GM12878 (cell line): ENCODE measurements around the gene GAS2L3. TPM values are rescaled to one million over a fixed set of nuclear protein-coding genes. Genes with fewer than 3 reads are reported as not detected.

Source experiments
- CBX5 ChIP-seq: sonication (generic); IDR thresholded peaks from 2 replicates; pipeline ENCODE4 v1.6.1; 2016; ENCODE audit warnings: low read depth, moderate library complexity, mild to moderate bottlenecking, inconsistent platforms
- CEBPB ChIP-seq, 2 experiments: fragments of 150-350 bp in 1 of 2; IDR thresholded peaks; 2 replicates each; pipeline ENCODE4 v1.6.1; 2012 to 2014; ENCODE audit warnings: low read depth in 2 of 2, low read length in 2 of 2, borderline replicate concordance in 1 of 2, inconsistent platforms in 1 of 2
- CHD4 ChIP-seq: fragments of 200-600 bp; sonication (generic); IDR thresholded peaks from 2 replicates; pipeline ENCODE4 v1.6.1; 2016; ENCODE audit warnings: mild to moderate bottlenecking
- EGR1 ChIP-seq, 2 experiments: IDR thresholded peaks; 1 replicate in 1 of 2; 2 replicates in 1 of 2; pipeline ENCODE4 v1.6.1; 2011 to 2012; ENCODE audit warnings: low read depth in 2 of 2, low read length in 2 of 2, borderline replicate concordance in 1 of 2, mild to moderate bottlenecking in 1 of 2, moderate library complexity in 1 of 2
- ESRRA ChIP-seq: IDR thresholded peaks from 2 replicates; pipeline ENCODE4 v1.6.1; 2012; ENCODE audit warnings: mild to moderate bottlenecking, low read length, improper control_type of control experiment
- ETV6 ChIP-seq, 2 experiments: fragments of 450-650 bp in 1 of 2; IDR thresholded peaks in 1 of 2; conservative IDR thresholded peaks in 1 of 2; 2 replicates each; pipeline ENCODE4 v1.6.1; 2014; ENCODE audit warnings: antibody characterized with exemption in 1 of 2, borderline replicate concordance in 1 of 2, low read depth in 1 of 2, mild to moderate bottlenecking in 1 of 2, moderate library complexity in 1 of 2
- EZH2 ChIP-seq: IDR thresholded peaks from 2 replicates; pipeline ENCODE4 v1.6.1; 2012; ENCODE audit warnings: low read depth, mild to moderate bottlenecking, control low read depth, inconsistent platforms, low read length, borderline replicate concordance; ENCODE audit not compliant: control insufficient read depth
- HDAC6 ChIP-seq: fragments of 200-600 bp; sonication (generic); IDR thresholded peaks from one replicate; pipeline ENCODE4 v1.8.0; 2017; ENCODE audit warnings: antibody characterized with exemption; ENCODE audit not compliant: unreplicated experiment
- IKZF1 ChIP-seq: fragments of 450-650 bp; conservative IDR thresholded peaks from 2 replicates; pipeline ENCODE4 v1.6.1; 2017; ENCODE audit warnings: antibody characterized with exemption, mild to moderate bottlenecking
- MEF2B ChIP-seq: fragments of 450-650 bp; IDR thresholded peaks from 2 replicates; pipeline ENCODE4 v1.6.1; 2018; ENCODE audit warnings: mild to moderate bottlenecking, moderate library complexity; ENCODE audit not compliant: partially characterized antibody, poor library complexity, severe bottlenecking
- PAX8 ChIP-seq: fragments of 450-650 bp; IDR thresholded peaks from 2 replicates; pipeline ENCODE4 v1.6.1; 2017; ENCODE audit warnings: mild to moderate bottlenecking, moderate library complexity
- PML ChIP-seq: IDR thresholded peaks from 2 replicates; pipeline ENCODE4 v1.6.1; 2012; ENCODE audit warnings: low read length, inconsistent platforms
- RUNX3 ChIP-seq: IDR thresholded peaks from 2 replicates; pipeline ENCODE4 v1.6.1; 2012; ENCODE audit warnings: low read length, inconsistent platforms
- SMC3 ChIP-seq: IDR thresholded peaks from 2 replicates; pipeline ENCODE4 v1.6.1; 2011; ENCODE audit warnings: low read length, improper control_type of control experiment, borderline replicate concordance
- SPI1 ChIP-seq: IDR thresholded peaks from 2 replicates; pipeline ENCODE4 v1.6.1; 2011; ENCODE audit warnings: low read depth, mild to moderate bottlenecking, low read length, moderate library complexity, borderline replicate concordance; ENCODE audit not compliant: insufficient read depth
- TBL1XR1 ChIP-seq: IDR thresholded peaks from 2 replicates; pipeline ENCODE4 v1.6.1; 2012; ENCODE audit warnings: low read depth, low read length, improper control_type of control experiment
- TCF7 ChIP-seq: IDR thresholded peaks from 2 replicates; pipeline ENCODE4 v1.6.1; 2014; ENCODE audit warnings: antibody characterized with exemption, borderline replicate concordance
- ZBTB11 ChIP-seq: fragments of 450-650 bp; formaldehyde crosslinking; IDR thresholded peaks from 2 replicates; pipeline ENCODE4 v1.5.0; 2022; ENCODE audit warnings: mild to moderate bottlenecking, missing genetic modification characterization
- polyA plus RNA-seq, 11 experiments: library from polyadenylated mRNA; depleted of rRNA in 4 of 11; unstranded in 6 of 11; stranded (reverse) in 5 of 11; fragments of >200 nt; fragmentation: Nextera tagmentation in 4 of 11; fragmentation: Illumina TruSeq in 1 of 11; extraction: Ambion mirVana in 4 of 11; extraction: Trizol in 1 of 11; gene quantifications; 1 replicate in 1 of 11; 2 replicates in 10 of 11; pipeline versions ENCODE4 v1.2.1 to v1.2.3, GENCODE V29; 2011 to 2016; ENCODE audit warnings: inconsistent platforms in 2 of 11, missing spikeins in 2 of 11, low read depth in 1 of 11
- total RNA-seq, 4 experiments: library from RNA; depleted of rRNA in 3 of 4; stranded (reverse); fragments of >200 nt in 3 of 4; fragmentation: Illumina TruSeq in 1 of 4; extraction: Trizol in 1 of 4; gene quantifications; 2 replicates each; pipeline versions ENCODE4 v1.2.1 to v1.2.3, GENCODE V29; 2013 to 2021
- TF ChIP-seq, protein P1 (sequence below): IDR thresholded peaks from 2 replicates; pipeline ENCODE4 v1.6.1; 2011; ENCODE audit warnings: low read depth, low read length, improper control_type of control experiment, borderline replicate concordance
- TF ChIP-seq, protein P2 (sequence below): IDR thresholded peaks from 2 replicates; pipeline ENCODE4 v1.6.1; 2012; ENCODE audit warnings: low read depth, low read length, improper control_type of control experiment
- TF ChIP-seq, protein P3 (sequence below): IDR thresholded peaks from 2 replicates; pipeline ENCODE4 v1.6.1; 2011; ENCODE audit warnings: mild to moderate bottlenecking, low read depth, low read length, moderate library complexity; ENCODE audit not compliant: insufficient replicate concordance

Gene GAS2L3
- total and polyA plus RNA-seq, 10 of the 15 experiments (the other 5 are each of a cell fraction or from before 2014, with no cell fraction given), result 0.46 to 6.6 (median 2.4) TPM

DNA sequence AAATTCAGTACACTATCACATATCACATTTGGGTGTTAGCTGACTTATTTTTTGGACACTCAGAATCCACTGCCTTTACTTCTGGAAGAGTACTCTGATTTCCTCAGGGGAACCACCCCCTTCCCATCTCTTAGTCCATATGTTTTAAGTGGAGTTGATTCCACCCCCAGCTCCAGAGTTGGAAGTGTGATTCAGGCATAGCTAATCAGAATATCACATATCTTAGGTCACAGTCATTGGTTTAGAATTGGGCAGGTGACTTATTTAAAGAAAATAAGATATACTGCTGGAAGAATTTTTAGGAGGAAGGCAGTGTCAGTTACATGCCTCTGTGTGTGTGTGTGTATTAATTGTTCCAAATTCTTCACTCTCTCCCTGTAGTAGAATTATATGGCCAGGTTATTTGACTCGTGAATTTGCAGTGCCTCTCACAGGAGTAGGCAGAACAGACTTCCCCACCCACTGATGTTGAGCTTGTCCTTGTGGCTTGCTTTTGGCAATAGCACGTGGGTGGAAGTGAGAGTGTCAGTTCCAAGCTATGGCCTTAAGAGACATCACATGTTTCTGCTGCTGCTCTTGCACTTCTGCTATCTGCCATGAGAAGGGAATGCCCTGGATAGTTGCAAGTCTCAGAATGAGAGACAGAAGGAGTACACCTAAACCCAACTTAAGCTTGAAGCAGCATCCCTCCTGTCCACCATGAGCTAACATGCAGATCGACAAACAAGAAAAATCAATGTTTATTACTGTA lies 6.4 kb upstream of the GAS2L3 start (continued):
- no peak for TF ChIP-seq ETV6 (conservative IDR thresholded peaks at IDR 0.05 in 1 of 2, IDR thresholded peaks at IDR 0.05 in 1 of 2; ENCODE audit: borderline replicate concordance in 1 of 2, low read depth in 1 of 2)
- TF ChIP-seq, protein P1, sequence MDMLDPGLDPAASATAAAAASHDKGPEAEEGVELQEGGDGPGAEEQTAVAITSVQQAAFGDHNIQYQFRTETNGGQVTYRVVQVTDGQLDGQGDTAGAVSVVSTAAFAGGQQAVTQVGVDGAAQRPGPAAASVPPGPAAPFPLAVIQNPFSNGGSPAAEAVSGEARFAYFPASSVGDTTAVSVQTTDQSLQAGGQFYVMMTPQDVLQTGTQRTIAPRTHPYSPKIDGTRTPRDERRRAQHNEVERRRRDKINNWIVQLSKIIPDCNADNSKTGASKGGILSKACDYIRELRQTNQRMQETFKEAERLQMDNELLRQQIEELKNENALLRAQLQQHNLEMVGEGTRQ, result no peak; the same call in 1 of the 2 replicates
- peak; percentile 79 for TF ChIP-seq IKZF1
- TF ChIP-seq HDAC6, result no peak
- peak in 1 of 2 experiments; percentile 78; a peak in 2 of 3 replicates for TF ChIP-seq EGR1 (IDR thresholded peaks at IDR 0.05; ENCODE audit: borderline replicate concordance in 1 of 2, low read depth in 2 of 2, low read length in 2 of 2)
- TF ChIP-seq CBX5, result no peak
- TF ChIP-seq, protein P2, sequence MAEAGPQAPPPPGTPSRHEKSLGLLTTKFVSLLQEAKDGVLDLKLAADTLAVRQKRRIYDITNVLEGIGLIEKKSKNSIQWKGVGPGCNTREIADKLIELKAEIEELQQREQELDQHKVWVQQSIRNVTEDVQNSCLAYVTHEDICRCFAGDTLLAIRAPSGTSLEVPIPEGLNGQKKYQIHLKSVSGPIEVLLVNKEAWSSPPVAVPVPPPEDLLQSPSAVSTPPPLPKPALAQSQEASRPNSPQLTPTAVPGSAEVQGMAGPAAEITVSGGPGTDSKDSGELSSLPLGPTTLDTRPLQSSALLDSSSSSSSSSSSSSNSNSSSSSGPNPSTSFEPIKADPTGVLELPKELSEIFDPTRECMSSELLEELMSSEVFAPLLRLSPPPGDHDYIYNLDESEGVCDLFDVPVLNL, result no peak
- TF ChIP-seq CEBPB (IDR thresholded peaks at IDR 0.05; ENCODE audit: borderline replicate concordance in 1 of 2, low read depth in 2 of 2, low read length in 2 of 2), result no peak
- no peak for TF ChIP-seq CHD4
- TF ChIP-seq EZH2, result no peak
- no peak for TF ChIP-seq ZBTB11
- TF ChIP-seq RUNX3, result peak; percentile 78
- no peak for TF ChIP-seq ESRRA
- TF ChIP-seq PML, result no peak
- peak; percentile 90 for TF ChIP-seq SPI1
- TF ChIP-seq, protein P3, sequence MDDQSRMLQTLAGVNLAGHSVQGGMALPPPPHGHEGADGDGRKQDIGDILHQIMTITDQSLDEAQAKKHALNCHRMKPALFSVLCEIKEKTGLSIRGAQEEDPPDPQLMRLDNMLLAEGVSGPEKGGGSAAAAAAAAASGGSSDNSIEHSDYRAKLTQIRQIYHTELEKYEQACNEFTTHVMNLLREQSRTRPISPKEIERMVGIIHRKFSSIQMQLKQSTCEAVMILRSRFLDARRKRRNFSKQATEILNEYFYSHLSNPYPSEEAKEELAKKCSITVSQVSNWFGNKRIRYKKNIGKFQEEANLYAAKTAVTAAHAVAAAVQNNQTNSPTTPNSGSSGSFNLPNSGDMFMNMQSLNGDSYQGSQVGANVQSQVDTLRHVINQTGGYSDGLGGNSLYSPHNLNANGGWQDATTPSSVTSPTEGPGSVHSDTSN, result no peak
- TF ChIP-seq PAX8, result no peak
- no peak for TF ChIP-seq TBL1XR1
- no peak; the same call in 1 of the 2 replicates for TF ChIP-seq SMC3
- TF ChIP-seq MEF2B, result no peak
- TF ChIP-seq TCF7, result no peak
